ENCODE measurements around the gene NRTN. TPM values are rescaled to one million over a fixed set of nuclear protein-coding genes. Genes with fewer than 3 reads are reported as not detected.

The NRTN gene
- total and polyA plus RNA-seq, 2 of the 13 experiments (the other 11 are each of a cell fraction or from before 2014, with no cell fraction given) = 4.1 to 5.3 TPM

DNA sequence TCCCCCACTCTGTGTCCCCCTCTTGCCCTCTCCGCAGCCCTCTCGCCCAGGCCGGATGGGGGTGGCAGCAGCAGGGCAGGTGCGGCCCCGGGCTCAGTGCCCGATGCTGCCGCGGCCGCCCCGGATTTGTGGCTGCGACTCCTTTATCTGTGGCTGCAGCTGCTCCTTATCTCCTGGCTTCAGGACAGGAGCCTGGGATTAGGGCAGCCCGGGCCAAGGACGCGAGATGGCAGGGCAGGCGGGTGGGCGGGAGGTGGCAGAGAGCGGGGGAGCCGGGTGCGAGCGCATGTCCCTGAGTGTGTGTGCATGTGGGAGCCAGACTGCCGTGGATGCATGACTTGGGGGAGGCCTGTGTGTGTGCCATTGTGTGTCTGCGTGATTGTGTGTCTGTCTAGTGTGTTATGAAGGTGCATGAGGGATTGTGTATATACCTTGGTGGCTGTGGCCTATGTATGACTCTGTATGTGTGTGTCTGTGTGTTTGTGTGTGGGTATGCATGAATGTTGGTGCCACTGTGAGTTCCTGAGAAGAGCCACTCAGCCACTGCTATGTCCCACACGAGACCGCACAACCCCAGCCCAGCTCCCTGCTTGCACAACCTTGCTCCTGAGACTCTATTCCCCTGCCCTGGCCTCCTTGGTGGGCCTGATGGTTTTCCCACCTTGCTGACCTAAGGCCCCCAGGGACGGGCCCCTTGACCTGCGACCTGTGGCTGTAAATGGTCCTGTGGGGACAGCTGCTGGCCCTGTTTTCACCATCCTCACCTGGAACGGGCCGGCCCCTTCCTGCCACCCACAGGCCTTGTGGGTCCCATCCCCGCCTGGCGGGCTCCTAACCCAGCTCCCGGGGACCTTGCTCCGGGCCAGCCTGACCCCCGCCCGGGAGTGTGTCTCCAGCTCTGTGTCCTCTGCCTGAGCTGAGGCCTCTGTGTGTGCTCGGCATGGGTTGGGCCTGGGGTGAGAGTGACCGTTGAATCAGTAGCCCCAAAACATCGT, 5.3 kb upstream of the NRTN start (continued):
- TF ChIP-seq, protein P1, sequence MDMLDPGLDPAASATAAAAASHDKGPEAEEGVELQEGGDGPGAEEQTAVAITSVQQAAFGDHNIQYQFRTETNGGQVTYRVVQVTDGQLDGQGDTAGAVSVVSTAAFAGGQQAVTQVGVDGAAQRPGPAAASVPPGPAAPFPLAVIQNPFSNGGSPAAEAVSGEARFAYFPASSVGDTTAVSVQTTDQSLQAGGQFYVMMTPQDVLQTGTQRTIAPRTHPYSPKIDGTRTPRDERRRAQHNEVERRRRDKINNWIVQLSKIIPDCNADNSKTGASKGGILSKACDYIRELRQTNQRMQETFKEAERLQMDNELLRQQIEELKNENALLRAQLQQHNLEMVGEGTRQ (IDR thresholded peaks at IDR 0.05; ENCODE audit: low read depth, low read length) = no peak
- TF ChIP-seq, protein P1 (CRISPR knock-in tag; IDR thresholded peaks at IDR 0.05; ENCODE audit: borderline replicate concordance) = 0 out of 2 replicates have a peak, but pooled peaks have one; percentile 18
- TF ChIP-seq ZNF224 (CRISPR knock-in tag; IDR thresholded peaks at IDR 0.05) (peak; percentile 52; the same call in 1 of the 2 replicates), THAP8 (CRISPR knock-in tag; IDR thresholded peaks at IDR 0.05; ENCODE audit: borderline replicate concordance) (0 out of 2 replicates have a peak, but pooled peaks have one; percentile 15), TMF1 (CRISPR knock-in tag; IDR thresholded peaks at IDR 0.05; ENCODE audit: low read depth) (0 out of 2 replicates have a peak, but pooled peaks have one; percentile 35), SALL1 (CRISPR knock-in tag; IDR thresholded peaks at IDR 0.05) (peak; percentile 44), TFDP1 (CRISPR knock-in tag; IDR thresholded peaks at IDR 0.05; ENCODE audit: borderline replicate concordance) (peak; percentile 53; the same call in 1 of the 2 replicates), U2AF1 (optimal IDR thresholded peaks at IDR 0.05; ENCODE audit: low read depth, low read length) (no peak), HOXA3 (CRISPR knock-in tag; IDR thresholded peaks at IDR 0.05) (peak; percentile 24; the same call in 1 of the 2 replicates), HDAC2 (CRISPR knock-in tag; IDR thresholded peaks at IDR 0.05) (0 out of 2 replicates have a peak, but pooled peaks have one; percentile 29), HNRNPUL1 (IDR thresholded peaks at IDR 0.05; ENCODE audit: low read depth, low read length) (no peak), KLF13 (CRISPR knock-in tag; IDR thresholded peaks at IDR 0.05) (0 out of 2 replicates have a peak, but pooled peaks have one; percentile 17), TBL1XR1 (IDR thresholded peaks at IDR 0.05; ENCODE audit: borderline replicate concordance, low read length, partially characterized antibody) (no peak), ZNF543 (CRISPR knock-in tag; IDR thresholded peaks at IDR 0.05) (0 out of 2 replicates have a peak, but pooled peaks have one; percentile 68), TBX2 (CRISPR knock-in tag; IDR thresholded peaks at IDR 0.05; ENCODE audit: borderline replicate concordance) (peak; percentile 71), ZNF746 (CRISPR knock-in tag; IDR thresholded peaks at IDR 0.05) (0 out of 2 replicates have a peak, but pooled peaks have one; percentile 28), ZSCAN21 (CRISPR knock-in tag; IDR thresholded peaks at IDR 0.05; ENCODE audit: borderline replicate concordance) (0 out of 2 replicates have a peak, but pooled peaks have one; percentile 27), ZNF616 (CRISPR knock-in tag; IDR thresholded peaks at IDR 0.05; ENCODE audit: low read depth) (0 out of 2 replicates have a peak, but pooled peaks have one; percentile 49), ZNF878 (CRISPR knock-in tag; IDR thresholded peaks at IDR 0.05) (no peak), BRD4 (CRISPR knock-in tag; IDR thresholded peaks at IDR 0.05) (0 out of 2 replicates have a peak, but pooled peaks have one; percentile 26), ZMYM3 (CRISPR knock-in tag; IDR thresholded peaks at IDR 0.05) (peak; percentile 31; the same call in 1 of the 2 replicates)
- TF ChIP-seq, protein P2, sequence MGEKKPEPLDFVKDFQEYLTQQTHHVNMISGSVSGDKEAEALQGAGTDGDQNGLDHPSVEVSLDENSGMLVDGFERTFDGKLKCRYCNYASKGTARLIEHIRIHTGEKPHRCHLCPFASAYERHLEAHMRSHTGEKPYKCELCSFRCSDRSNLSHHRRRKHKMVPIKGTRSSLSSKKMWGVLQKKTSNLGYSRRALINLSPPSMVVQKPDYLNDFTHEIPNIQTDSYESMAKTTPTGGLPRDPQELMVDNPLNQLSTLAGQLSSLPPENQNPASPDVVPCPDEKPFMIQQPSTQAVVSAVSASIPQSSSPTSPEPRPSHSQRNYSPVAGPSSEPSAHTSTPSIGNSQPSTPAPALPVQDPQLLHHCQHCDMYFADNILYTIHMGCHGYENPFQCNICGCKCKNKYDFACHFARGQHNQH (CRISPR knock-in tag; IDR thresholded peaks at IDR 0.05) = no peak
- TF ChIP-seq, protein P3, sequence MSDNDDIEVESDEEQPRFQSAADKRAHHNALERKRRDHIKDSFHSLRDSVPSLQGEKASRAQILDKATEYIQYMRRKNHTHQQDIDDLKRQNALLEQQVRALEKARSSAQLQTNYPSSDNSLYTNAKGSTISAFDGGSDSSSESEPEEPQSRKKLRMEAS (IDR thresholded peaks at IDR 0.05) = peak; percentile 82
